ENCODE data around the gene ZFYVE21. TPM values are rescaled to one million over a fixed set of nuclear protein-coding genes. Genes with fewer than 3 reads are reported as not detected.

Gene ZFYVE21
- total and polyA plus RNA-seq, 2 donors from 2014 or later: 67.8 to 70.9 TPM

DNA sequence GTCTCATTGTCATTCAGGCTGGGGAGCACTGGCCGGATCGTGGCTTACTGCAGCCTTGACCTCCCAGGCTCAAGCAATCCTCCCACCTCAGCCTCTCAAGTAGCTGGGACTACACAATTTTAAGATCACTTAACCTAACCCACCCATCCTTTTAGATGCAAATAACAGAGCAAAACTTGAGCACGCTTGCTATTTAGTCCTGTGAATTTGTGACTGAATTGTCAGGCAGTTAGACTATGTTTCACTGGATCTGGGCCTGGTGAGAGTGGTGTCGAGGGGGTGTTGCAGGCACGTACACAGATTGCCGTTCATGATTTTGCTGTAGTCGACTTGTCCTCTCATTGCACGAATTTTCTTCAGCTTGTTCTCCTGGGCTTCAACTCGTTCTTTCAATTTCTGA lies 38.2 kb downstream of the ZFYVE21 start:
- no peaks in the 10 kb centered on the region for H3K9me3 ChIP-seq (ENCODE audit: control insufficient read depth in 2 of 3, insufficient read depth in 1 of 3, low read length in 3 of 3)
- no peak for DNase-seq
- H3K9ac ChIP-seq (ENCODE audit: low read length in 3 of 3): no peak overlapping the region
- intact Hi-C loops (cut with DNase I): no loop called here
- no peak for FAIRE-seq
- no peak overlapping the region for H3K4me3 ChIP-seq (ENCODE audit: low read length in 3 of 3)
- H3K4me1 ChIP-seq (ENCODE audit: control insufficient read depth in 2 of 3, insufficient read depth in 2 of 3, low read depth in 1 of 3, low read length in 3 of 3): no peaks in the 10 kb centered on the region
- no peaks in the 10 kb centered on the region for H3K27me3 ChIP-seq (ENCODE audit: control insufficient read depth, insufficient read depth, low read length)
- TF ChIP-seq CTCF (IDR thresholded peaks at IDR 0.05; ENCODE audit: borderline replicate concordance, extremely low read depth, insufficient read depth): no peak
- peaks cover 0 to 13% (median 7%) of the 10 kb centered on the region in 3 donors for H3K36me3 ChIP-seq (ENCODE audit: control insufficient read depth in 2 of 3, insufficient read depth in 3 of 3, low read length in 3 of 3)
- H3K27ac ChIP-seq (ENCODE audit: low read depth in 2 of 2, low read length in 2 of 2): no peak overlapping the region

DNA sequence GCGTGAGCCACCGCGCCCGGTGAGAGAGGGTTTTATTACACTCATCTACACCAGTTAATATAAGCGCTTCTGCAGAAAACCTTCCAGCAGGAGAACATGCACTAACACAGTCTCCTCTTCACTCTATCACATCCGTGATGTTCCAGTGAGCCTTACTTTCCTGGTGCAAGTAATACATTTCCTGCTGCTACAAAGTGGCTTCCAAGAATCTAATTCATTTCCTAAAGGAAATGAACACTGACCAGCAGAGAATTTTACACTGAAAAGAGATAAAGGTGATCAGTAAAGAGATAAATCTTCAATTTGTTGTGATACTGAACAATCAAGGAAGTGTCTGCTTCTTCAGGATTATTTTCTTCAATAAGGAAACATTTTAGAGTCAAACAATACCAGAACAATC lies 39.5 kb downstream of the ZFYVE21 start:
- no peaks in the 10 kb centered on the region for H3K27me3 ChIP-seq (ENCODE audit: control insufficient read depth, insufficient read depth, low read length)
- intact Hi-C loops (cut with DNase I): no loop called here
- H3K36me3 ChIP-seq (ENCODE audit: control insufficient read depth in 2 of 3, insufficient read depth in 3 of 3, low read length in 3 of 3): peaks cover 0 to 7% (median 4%) of the 10 kb centered on the region in 3 donors
- TF ChIP-seq CTCF (IDR thresholded peaks at IDR 0.05; ENCODE audit: borderline replicate concordance, extremely low read depth, insufficient read depth): no peak
- no peaks in the 10 kb centered on the region for H3K9me3 ChIP-seq (ENCODE audit: control insufficient read depth in 2 of 3, insufficient read depth in 1 of 3, low read length in 3 of 3)
- H3K4me3 ChIP-seq (ENCODE audit: low read length in 3 of 3): no peak overlapping the region
- DNase-seq (no peak), FAIRE-seq (no peak)
- H3K27ac ChIP-seq (ENCODE audit: low read depth in 2 of 2, low read length in 2 of 2): no peak overlapping the region
- H3K4me1 ChIP-seq (ENCODE audit: control insufficient read depth in 2 of 3, insufficient read depth in 2 of 3, low read depth in 1 of 3, low read length in 3 of 3): no peaks in the 10 kb centered on the region
- H3K9ac ChIP-seq (ENCODE audit: low read length in 3 of 3): no peak overlapping the region

DNA sequence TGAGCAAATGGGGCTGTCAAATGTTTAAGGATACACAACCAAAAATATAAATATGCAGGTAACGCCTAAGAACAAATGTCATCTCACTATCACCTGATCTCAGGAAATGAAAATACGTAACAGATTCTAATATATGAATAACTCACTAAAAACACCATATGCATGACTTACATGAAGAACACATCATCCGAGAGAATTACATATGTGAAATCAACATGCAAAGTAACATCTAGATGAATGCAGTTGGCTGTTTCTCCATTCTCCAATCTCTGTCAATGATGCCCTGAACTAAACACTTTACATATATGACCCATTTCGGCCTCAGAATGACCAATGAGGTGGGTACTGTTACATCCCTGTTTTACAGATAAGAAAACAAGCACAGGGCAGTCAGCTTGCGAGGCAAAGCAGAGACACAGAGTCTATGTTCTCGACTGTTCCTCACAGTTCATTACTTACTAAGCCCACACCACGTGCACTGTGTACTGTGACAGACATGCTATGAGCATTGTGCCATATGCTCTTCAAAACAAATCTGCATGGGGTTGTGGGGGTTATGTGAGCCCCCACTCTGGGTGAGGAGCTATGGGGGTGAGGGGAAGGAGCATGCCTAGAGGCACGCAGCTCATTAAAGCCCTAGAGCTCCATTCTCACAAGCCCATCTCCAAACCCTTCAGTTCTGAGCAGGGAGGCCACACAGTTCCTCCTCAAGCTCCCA lies 42.6 kb downstream of the ZFYVE21 start:
- Histone ChIP-seq H3K9ac (ENCODE audit: low read length in 3 of 3) (no peak overlapping the region), H3K4me3 (ENCODE audit: low read length in 3 of 3) (no peak overlapping the region), H3K27ac (ENCODE audit: low read depth in 2 of 2, low read length in 2 of 2) (no peak overlapping the region), H3K9me3 (ENCODE audit: control insufficient read depth in 2 of 3, insufficient read depth in 1 of 3, low read length in 3 of 3) (no peaks in the 10 kb centered on the region), H3K36me3 (ENCODE audit: control insufficient read depth in 2 of 3, insufficient read depth in 3 of 3, low read length in 3 of 3) (peaks cover 0 to 2% (median 0%) of the 10 kb centered on the region in 3 donors), H3K4me1 (ENCODE audit: control insufficient read depth in 2 of 3, insufficient read depth in 2 of 3, low read depth in 1 of 3, low read length in 3 of 3) (no peaks in the 10 kb centered on the region), H3K27me3 (ENCODE audit: control insufficient read depth, insufficient read depth, low read length) (no peaks in the 10 kb centered on the region)
- TF ChIP-seq CTCF (IDR thresholded peaks at IDR 0.05; ENCODE audit: borderline replicate concordance, extremely low read depth, insufficient read depth): no peak
- intact Hi-C loops (cut with DNase I): no loop called here
- DNase-seq (no peak), FAIRE-seq (no peak)
